Testis (tissue), 2 donors: Measurements from ENCODE around the gene PKN3.

Experiments
- POLR2A ChIP-seq: fragments of 450-650 bp; IDR thresholded peaks from one replicate; pipeline ENCODE4 v1.6.1; 2017; ENCODE audit warnings: antibody characterized with exemption, mild to moderate bottlenecking, moderate library complexity
- TF ChIP-seq, protein P1 (sequence below), 3 experiments: fragments of 450-650 bp in 2 of 3; fragments of 200-600 bp in 1 of 3; sonication (generic) in 1 of 3; IDR thresholded peaks; one replicate each; pipeline ENCODE4 v1.5.1; 2016 to 2019; ENCODE audit warnings: antibody characterized with exemption in 3 of 3, mild to moderate bottlenecking in 2 of 3, moderate library complexity in 1 of 3

DNA sequence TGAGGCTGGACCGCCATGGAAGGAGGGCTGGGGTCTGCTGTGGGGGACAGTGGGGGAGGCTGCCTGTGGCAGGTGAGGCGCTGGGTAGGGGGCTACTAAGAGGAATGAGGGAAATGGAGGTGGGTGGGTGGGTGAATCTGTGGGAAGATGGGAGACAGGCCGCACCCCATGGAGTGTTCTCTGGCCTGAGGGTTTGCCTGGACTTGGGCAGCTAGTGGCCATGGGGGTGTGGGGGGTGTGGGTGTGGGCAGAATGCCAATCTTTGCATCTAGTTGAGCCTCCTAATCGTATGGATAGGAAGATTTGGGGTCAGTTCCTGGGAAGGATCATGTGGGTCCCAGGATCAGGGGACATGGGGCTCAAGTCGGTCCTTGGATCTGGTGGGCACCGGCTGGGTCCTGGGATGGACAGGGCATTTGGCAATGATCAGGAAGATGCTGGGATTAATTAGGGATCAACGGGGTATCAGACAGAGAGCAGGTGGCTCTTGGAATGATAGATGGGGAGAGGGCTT, 21.1 kb downstream of the PKN3 start:
- no peak for TF ChIP-seq POLR2A
- TF ChIP-seq, protein P1, sequence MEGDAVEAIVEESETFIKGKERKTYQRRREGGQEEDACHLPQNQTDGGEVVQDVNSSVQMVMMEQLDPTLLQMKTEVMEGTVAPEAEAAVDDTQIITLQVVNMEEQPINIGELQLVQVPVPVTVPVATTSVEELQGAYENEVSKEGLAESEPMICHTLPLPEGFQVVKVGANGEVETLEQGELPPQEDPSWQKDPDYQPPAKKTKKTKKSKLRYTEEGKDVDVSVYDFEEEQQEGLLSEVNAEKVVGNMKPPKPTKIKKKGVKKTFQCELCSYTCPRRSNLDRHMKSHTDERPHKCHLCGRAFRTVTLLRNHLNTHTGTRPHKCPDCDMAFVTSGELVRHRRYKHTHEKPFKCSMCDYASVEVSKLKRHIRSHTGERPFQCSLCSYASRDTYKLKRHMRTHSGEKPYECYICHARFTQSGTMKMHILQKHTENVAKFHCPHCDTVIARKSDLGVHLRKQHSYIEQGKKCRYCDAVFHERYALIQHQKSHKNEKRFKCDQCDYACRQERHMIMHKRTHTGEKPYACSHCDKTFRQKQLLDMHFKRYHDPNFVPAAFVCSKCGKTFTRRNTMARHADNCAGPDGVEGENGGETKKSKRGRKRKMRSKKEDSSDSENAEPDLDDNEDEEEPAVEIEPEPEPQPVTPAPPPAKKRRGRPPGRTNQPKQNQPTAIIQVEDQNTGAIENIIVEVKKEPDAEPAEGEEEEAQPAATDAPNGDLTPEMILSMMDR (IDR thresholded peaks at IDR 0.05), result no peak
